Loucy (cell line): ENCODE data around the gene SPRED2.

Experiments
- H2AFZ ChIP-seq: fragments of 200-600 bp; sonication (generic); 2 replicates; pipeline ENCODE4 v1.6.0; 2016; ENCODE audit warnings: antibody characterized with exemption, mild to moderate bottlenecking, low read length, moderate library complexity
- H3F3A ChIP-seq: fragments of 200-600 bp; 2 replicates; pipeline ENCODE4 v1.6.0; 2016; ENCODE audit warnings: antibody characterized with exemption, low read depth, mild to moderate bottlenecking
- H3K27me3 ChIP-seq: fragments of 200-600 bp; sonication (generic); 2 replicates; pipeline ENCODE4 v1.6.1; 2014; ENCODE audit warnings: low read length, mild to moderate bottlenecking; ENCODE audit not compliant: insufficient read depth, poor library complexity, severe bottlenecking
- H3K36me3 ChIP-seq: fragments of 200-600 bp; sonication (generic); 2 replicates; pipeline ENCODE4 v1.6.1; 2016; ENCODE audit warnings: low read length; ENCODE audit not compliant: insufficient read depth
- H3K4me1 ChIP-seq: fragments of 200-600 bp; sonication (generic); 2 replicates; pipeline ENCODE4 v1.5.1; 2014; ENCODE audit warnings: low read length, mild to moderate bottlenecking; ENCODE audit not compliant: insufficient read depth, poor library complexity, severe bottlenecking
- H3K4me2 ChIP-seq: fragments of 200-600 bp; sonication (generic); 2 replicates; pipeline ENCODE4 v1.6.0; 2014; ENCODE audit warnings: antibody characterized with exemption, low read length, low read depth, mild to moderate bottlenecking; ENCODE audit not compliant: poor library complexity, severe bottlenecking
- H3K4me3 ChIP-seq: fragments of 200-600 bp; sonication (generic); 2 replicates; pipeline ENCODE4 v1.5.1; 2014; ENCODE audit warnings: low read length, mild to moderate bottlenecking, mixed read lengths; ENCODE audit not compliant: poor library complexity, severe bottlenecking
- H3K79me2 ChIP-seq: fragments of 200-600 bp; sonication (generic); 2 replicates; pipeline ENCODE4 v1.6.1; 2014; ENCODE audit warnings: low read length; ENCODE audit not compliant: insufficient read depth
- H3K9ac ChIP-seq: fragments of 200-600 bp; sonication (generic); 2 replicates; pipeline ENCODE4 v1.6.0; 2014; ENCODE audit warnings: mild to moderate bottlenecking, low read depth, low read length, moderate library complexity; ENCODE audit not compliant: poor library complexity, severe bottlenecking
- H3K9me2 ChIP-seq: fragments of 200-600 bp; sonication (generic); replicated peaks from 2 replicates; pipeline ENCODE4 v1.6.1; 2016; ENCODE audit warnings: low read depth, low read length, mixed read lengths
- H3K9me3 ChIP-seq: fragments of 200-600 bp; sonication (generic); 2 replicates; pipeline ENCODE4 v1.6.1; 2014; ENCODE audit warnings: mild to moderate bottlenecking, antibody characterized with exemption, low read length, low read depth; ENCODE audit not compliant: insufficient read depth
- H4K20me1 ChIP-seq: fragments of 200-600 bp; sonication (generic); 2 replicates; pipeline ENCODE4 v1.6.0; 2014; ENCODE audit warnings: antibody characterized with exemption, low read length, mild to moderate bottlenecking; ENCODE audit not compliant: insufficient read depth, poor library complexity, severe bottlenecking
- EZH2phosphoT487 ChIP-seq: fragments of 200-600 bp; IDR thresholded peaks from 2 replicates; pipeline ENCODE4 v1.6.1; 2018; ENCODE audit warnings: antibody characterized with exemption, mild to moderate bottlenecking, moderate library complexity, borderline replicate concordance
- TF ChIP-seq, protein P1 (sequence below): fragments of 200-600 bp; sonication (generic); conservative IDR thresholded peaks from 2 replicates; pipeline ENCODE4 v1.5.1; 2014; ENCODE audit warnings: mild to moderate bottlenecking, antibody characterized with exemption, low read length

Gene SPRED2

DNA sequence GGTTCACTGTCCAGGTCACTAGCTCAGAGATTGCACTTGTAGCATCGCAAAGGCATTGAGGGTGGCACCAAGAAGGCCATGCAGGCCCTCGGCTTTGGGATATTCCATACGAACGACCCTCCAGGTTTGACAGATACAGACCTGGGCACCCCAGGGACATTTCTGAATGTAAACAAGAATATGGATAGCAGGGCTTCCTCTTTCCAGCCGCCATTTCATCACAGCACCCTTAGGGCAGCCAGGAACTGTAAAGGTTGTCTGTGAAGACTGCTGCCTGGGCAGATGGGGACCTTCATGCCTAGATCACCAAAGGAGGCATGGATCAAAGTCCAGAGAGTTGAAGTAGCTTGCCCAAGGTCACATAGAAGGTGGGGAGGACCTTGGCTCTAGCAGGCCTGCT lies 134.3 kb downstream of the SPRED2 start:
- Histone ChIP-seq H3K4me3 (no peak overlapping the region), H3K9me2 (no peaks in the 10 kb centered on the region), H3K79me2 (no peaks in the 10 kb centered on the region), H2AFZ (no peak overlapping the region), H4K20me1 (no peaks in the 10 kb centered on the region), H3K36me3 (no peaks in the 10 kb centered on the region), H3K4me1 (peaks cover 37% of the 10 kb centered on the region), H3K9ac (no peak overlapping the region), H3K9me3 (no peaks in the 10 kb centered on the region), H3K27me3 (no peaks in the 10 kb centered on the region), H3K4me2 (no peak overlapping the region), H3F3A (no peaks in the 10 kb centered on the region)
- TF ChIP-seq EZH2phosphoT487 = no peak
- TF ChIP-seq, protein P1, sequence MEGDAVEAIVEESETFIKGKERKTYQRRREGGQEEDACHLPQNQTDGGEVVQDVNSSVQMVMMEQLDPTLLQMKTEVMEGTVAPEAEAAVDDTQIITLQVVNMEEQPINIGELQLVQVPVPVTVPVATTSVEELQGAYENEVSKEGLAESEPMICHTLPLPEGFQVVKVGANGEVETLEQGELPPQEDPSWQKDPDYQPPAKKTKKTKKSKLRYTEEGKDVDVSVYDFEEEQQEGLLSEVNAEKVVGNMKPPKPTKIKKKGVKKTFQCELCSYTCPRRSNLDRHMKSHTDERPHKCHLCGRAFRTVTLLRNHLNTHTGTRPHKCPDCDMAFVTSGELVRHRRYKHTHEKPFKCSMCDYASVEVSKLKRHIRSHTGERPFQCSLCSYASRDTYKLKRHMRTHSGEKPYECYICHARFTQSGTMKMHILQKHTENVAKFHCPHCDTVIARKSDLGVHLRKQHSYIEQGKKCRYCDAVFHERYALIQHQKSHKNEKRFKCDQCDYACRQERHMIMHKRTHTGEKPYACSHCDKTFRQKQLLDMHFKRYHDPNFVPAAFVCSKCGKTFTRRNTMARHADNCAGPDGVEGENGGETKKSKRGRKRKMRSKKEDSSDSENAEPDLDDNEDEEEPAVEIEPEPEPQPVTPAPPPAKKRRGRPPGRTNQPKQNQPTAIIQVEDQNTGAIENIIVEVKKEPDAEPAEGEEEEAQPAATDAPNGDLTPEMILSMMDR = no peak

DNA sequence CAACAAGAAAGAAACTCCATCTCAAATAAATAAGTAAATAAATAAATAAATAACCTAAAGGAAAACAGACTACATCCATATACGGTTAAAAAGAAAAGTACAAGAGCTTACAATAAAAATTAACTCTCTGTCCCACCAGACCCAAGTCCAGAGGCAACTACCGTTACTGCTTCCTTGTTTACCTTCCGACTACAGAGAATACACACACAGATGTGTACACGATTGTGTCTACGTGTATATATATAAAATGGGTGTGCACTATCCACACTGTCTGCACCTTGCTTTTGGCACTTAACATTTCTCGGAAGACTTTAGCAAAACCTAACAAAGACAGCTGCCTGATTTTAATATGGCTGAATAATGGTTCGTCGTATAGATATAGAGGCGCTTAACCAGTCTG lies 134.9 kb downstream of the SPRED2 start:
- Histone ChIP-seq H3K9me3 (no peaks in the 10 kb centered on the region), H3K9me2 (no peaks in the 10 kb centered on the region), H3K4me3 (no peak overlapping the region), H3F3A (no peaks in the 10 kb centered on the region), H2AFZ (no peak overlapping the region), H3K36me3 (no peaks in the 10 kb centered on the region), H4K20me1 (no peaks in the 10 kb centered on the region), H3K27me3 (no peaks in the 10 kb centered on the region), H3K79me2 (no peaks in the 10 kb centered on the region), H3K4me1 (peaks cover 31% of the 10 kb centered on the region), H3K9ac (no peak overlapping the region), H3K4me2 (no peak overlapping the region)
- TF ChIP-seq, protein P1 = no peak
- no peak for TF ChIP-seq EZH2phosphoT487

DNA sequence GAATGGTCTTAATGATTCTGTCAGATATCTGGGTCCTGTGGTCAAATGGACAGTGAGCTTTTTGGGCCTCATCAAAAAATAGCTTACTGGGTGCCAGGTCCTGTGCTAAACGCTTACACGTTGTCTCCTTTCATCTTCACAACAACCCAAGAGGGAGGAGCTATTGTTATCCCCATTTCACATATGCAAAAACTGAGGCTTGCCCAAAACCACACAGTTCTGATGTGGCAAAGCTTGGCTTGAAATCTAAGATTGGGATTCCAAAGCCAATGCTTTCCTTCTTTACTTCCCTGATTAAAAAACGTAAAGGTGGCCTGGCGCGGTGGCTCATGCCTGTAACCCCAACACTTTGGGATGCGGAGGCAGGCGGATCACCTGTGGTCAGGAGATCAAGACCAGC lies 135.4 kb downstream of the SPRED2 start:
- TF ChIP-seq, protein P1 = no peak
- no peak for TF ChIP-seq EZH2phosphoT487

More for the DNA sequence above, 135.4 kb downstream of the SPRED2 start:
- H3K9me3 ChIP-seq = no peaks in the 10 kb centered on the region
- H3K9me2 ChIP-seq = no peaks in the 10 kb centered on the region
- no peaks in the 10 kb centered on the region for H3K36me3 ChIP-seq
- H3K4me1 ChIP-seq = peaks cover 25% of the 10 kb centered on the region
- no peaks in the 10 kb centered on the region for H3K79me2 ChIP-seq
- H2AFZ ChIP-seq = no peak overlapping the region
- H3K9ac ChIP-seq = no peak overlapping the region
- H4K20me1 ChIP-seq = no peaks in the 10 kb centered on the region
- no peaks in the 10 kb centered on the region for H3F3A ChIP-seq
- no peaks in the 10 kb centered on the region for H3K27me3 ChIP-seq
- H3K4me2 ChIP-seq = no peak overlapping the region
- no peak overlapping the region for H3K4me3 ChIP-seq
